Upper lobe of left lung (tissue), 4 donors: ENCODE results near the gene ZDHHC14.

ENCODE experiments used
- POLR2A ChIP-seq, 4 donors: fragments of 450-650 bp; IDR thresholded peaks; one replicate each; pipeline ENCODE4 v1.5.1; 2016 to 2017; ENCODE audit warnings: antibody characterized with exemption in 4 of 4, mild to moderate bottlenecking in 2 of 4
- TF ChIP-seq, protein P1 (sequence below), 6 experiments: fragments of 450-650 bp in 4 of 6; fragments of 200-600 bp in 2 of 6; sonication (generic) in 2 of 6; IDR thresholded peaks; one replicate each; pipeline ENCODE4 v1.5.1; 2016 to 2019; ENCODE audit warnings: antibody characterized with exemption in 6 of 6

DNA sequence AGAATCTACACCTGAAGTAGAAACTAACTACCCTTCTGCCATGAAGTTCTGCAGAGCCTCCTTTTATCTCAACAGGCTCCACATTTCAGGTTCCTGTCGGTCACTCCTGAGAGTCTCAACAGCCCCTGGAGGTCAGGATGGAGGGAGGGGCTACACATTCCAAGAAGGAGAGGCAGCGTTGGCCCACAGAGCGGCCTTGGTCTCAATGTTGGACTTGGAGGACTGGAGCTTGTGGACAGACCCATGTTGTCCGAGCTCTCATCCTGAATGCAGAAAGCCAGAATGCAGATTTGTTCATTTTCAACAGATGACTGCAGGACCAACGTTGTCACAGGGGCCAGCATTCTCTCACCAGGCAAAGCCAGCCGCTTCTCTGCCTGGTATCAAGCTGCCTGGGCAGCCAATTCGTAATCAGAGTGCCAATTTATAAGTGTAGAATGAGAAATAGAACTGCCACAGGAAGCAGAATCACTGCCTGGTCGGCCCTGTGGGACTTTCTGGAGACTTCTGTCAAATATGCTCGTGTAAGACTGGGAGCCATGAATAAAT, 229.5 kb downstream of the ZDHHC14 start:
- TF ChIP-seq, protein P1, sequence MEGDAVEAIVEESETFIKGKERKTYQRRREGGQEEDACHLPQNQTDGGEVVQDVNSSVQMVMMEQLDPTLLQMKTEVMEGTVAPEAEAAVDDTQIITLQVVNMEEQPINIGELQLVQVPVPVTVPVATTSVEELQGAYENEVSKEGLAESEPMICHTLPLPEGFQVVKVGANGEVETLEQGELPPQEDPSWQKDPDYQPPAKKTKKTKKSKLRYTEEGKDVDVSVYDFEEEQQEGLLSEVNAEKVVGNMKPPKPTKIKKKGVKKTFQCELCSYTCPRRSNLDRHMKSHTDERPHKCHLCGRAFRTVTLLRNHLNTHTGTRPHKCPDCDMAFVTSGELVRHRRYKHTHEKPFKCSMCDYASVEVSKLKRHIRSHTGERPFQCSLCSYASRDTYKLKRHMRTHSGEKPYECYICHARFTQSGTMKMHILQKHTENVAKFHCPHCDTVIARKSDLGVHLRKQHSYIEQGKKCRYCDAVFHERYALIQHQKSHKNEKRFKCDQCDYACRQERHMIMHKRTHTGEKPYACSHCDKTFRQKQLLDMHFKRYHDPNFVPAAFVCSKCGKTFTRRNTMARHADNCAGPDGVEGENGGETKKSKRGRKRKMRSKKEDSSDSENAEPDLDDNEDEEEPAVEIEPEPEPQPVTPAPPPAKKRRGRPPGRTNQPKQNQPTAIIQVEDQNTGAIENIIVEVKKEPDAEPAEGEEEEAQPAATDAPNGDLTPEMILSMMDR (IDR thresholded peaks at IDR 0.05): no peak
- TF ChIP-seq POLR2A (IDR thresholded peaks at IDR 0.05): no peak
